WTC11 (cell line): ENCODE data around the gene CILP2.

Experiments
- ELF4 ChIP-seq: sonication (generic); formaldehyde crosslinking; IDR thresholded peaks from 2 replicates; pipeline ENCODE4 v1.8.1; 2022; ENCODE audit warnings: low read depth, mild to moderate bottlenecking, moderate library complexity, missing genetic modification reagents
- FOXJ3 ChIP-seq: sonication (generic); formaldehyde crosslinking; IDR thresholded peaks from 2 replicates; pipeline ENCODE4 v1.9.0; 2021; ENCODE audit warnings: missing genetic modification reagents, mild to moderate bottlenecking, borderline replicate concordance
- NR2C2 ChIP-seq: sonication (generic); formaldehyde crosslinking; IDR thresholded peaks from 2 replicates; pipeline ENCODE4 v1.8.0; 2022; ENCODE audit warnings: mild to moderate bottlenecking, missing genetic modification reagents
- TF ChIP-seq, protein P1 (sequence below): fragments of 200-600 bp; IDR thresholded peaks from 2 replicates; pipeline ENCODE4 v1.8.0; 2022; ENCODE audit warnings: antibody characterized with exemption

GRCh38 chr19:19588546-19588945 lies 50.5 kb downstream of the CILP2 start:
- no peak for TF ChIP-seq NR2C2 (CRISPR knock-in tag)
- no peak for TF ChIP-seq ELF4 (CRISPR knock-in tag)
- TF ChIP-seq, protein P1, sequence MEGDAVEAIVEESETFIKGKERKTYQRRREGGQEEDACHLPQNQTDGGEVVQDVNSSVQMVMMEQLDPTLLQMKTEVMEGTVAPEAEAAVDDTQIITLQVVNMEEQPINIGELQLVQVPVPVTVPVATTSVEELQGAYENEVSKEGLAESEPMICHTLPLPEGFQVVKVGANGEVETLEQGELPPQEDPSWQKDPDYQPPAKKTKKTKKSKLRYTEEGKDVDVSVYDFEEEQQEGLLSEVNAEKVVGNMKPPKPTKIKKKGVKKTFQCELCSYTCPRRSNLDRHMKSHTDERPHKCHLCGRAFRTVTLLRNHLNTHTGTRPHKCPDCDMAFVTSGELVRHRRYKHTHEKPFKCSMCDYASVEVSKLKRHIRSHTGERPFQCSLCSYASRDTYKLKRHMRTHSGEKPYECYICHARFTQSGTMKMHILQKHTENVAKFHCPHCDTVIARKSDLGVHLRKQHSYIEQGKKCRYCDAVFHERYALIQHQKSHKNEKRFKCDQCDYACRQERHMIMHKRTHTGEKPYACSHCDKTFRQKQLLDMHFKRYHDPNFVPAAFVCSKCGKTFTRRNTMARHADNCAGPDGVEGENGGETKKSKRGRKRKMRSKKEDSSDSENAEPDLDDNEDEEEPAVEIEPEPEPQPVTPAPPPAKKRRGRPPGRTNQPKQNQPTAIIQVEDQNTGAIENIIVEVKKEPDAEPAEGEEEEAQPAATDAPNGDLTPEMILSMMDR, result no peak
- no peak for TF ChIP-seq FOXJ3 (CRISPR knock-in tag)
